22Rv1 (cell line): ENCODE measurements around the gene SFT2D1.

Experiments
- H3K27ac ChIP-seq: fragments of 450-650 bp; 2 replicates; pipeline ENCODE4 v1.5.1; 2017
- CTCF ChIP-seq: fragments of 450-650 bp; IDR thresholded peaks from 2 replicates; pipeline ENCODE4 v1.5.1; 2017; ENCODE audit warnings: mild to moderate bottlenecking
- ZFX ChIP-seq: fragments of 450-650 bp; IDR thresholded peaks from 2 replicates; pipeline ENCODE4 v1.6.1; 2017; ENCODE audit warnings: antibody characterized with exemption, borderline replicate concordance

Gene SFT2D1

DNA sequence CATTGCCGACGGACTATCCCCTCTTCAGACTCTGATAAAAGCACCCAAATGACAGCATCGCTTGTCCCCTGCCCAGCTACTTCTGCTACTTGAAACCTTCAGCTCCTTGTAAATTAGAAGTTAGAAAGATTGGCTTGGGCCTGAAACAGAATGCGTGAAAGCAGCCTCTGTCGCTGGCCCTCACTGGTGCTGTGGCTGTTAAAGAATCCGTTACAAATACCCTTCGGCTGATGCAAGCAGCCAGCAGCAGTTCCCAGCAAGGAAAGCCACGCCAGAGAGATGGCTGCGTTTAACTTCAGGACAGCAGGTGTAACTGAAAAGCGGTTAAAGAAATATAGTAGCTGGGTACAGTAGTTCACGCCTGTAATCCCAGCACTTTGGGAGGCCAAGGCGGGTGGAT is 31.7 kb downstream of the SFT2D1 start:
- no peak overlapping the region for H3K27ac ChIP-seq

DNA sequence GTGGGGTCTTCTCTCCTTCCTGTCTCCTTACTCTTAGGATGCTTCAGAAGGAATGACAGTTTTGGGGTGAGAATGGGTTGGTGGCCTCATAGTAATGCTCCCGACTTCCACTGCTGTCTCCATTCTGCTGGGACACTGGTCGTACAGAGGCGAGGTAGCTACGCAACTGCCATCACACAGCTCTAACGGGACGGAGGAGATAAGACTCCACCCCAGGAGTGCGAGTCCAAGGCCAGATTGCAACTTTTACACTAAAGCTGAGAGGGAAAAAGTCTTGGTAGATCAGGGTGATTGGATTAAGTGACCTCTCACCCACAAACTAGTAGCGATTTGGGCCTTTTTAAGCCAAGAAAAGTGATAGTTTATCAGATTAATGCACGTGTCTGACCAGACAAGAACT is 32.4 kb downstream of the SFT2D1 start:
- H3K27ac ChIP-seq: no peak overlapping the region
- TF ChIP-seq CTCF: no peak
- TF ChIP-seq ZFX: no peak

More for the DNA sequence above, 31.7 kb downstream of the SFT2D1 start:
- TF ChIP-seq CTCF (no peak), ZFX (no peak)

DNA sequence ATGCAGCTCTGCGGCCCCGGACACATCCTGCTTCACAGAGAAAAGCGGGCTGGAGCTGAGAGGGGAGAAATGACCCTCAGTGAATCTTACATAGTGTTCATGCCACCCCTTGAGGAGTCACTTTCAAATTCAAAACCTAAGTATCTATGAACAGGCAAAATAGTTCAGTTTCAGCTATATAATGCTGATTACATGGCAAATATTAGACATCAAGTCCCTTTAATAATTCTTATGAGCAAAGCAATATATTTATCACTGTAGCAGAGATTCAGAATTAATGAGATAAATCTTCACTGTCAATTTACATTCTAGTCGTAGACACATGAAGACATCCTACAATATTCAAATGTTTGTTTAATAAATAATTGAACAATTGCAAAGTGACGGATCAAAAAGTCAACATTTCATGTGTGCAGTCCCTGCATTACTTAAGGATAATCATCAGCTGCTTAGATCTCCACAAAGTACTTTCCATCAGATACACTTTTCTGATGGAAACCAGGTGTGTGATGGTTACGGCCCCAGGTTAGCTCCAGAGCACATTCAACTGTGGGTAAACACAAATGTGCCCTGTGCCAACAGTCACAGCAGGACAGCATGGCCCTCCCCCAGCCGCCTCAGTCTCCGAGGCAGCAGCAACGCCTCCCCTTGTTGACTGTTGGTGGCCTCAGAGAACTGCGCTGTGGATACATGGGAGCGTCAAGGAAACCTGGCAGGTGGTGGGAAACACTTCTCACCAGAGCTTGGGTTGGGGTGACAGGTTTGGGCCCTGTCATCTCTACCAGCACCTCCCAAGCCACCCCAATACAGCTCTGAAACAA is 33.4 kb downstream of the SFT2D1 start:
- H3K27ac ChIP-seq: no peak overlapping the region
- no peak for TF ChIP-seq ZFX
- no peak for TF ChIP-seq CTCF

- no peak within 1 kb of the TSS for H3K27ac ChIP-seq
- no peak for TF ChIP-seq ZFX
- no peak for TF ChIP-seq CTCF
These were observed 34.1 kb downstream of the SFT2D1 start, which contains the start of gene PRR18 for GRCh38 chr6:166308033-166308768. Gene PRR18 (minus strand): TSS chr6:166308392. CDS start chr6:166308142, 250 bp downstream.

DNA sequence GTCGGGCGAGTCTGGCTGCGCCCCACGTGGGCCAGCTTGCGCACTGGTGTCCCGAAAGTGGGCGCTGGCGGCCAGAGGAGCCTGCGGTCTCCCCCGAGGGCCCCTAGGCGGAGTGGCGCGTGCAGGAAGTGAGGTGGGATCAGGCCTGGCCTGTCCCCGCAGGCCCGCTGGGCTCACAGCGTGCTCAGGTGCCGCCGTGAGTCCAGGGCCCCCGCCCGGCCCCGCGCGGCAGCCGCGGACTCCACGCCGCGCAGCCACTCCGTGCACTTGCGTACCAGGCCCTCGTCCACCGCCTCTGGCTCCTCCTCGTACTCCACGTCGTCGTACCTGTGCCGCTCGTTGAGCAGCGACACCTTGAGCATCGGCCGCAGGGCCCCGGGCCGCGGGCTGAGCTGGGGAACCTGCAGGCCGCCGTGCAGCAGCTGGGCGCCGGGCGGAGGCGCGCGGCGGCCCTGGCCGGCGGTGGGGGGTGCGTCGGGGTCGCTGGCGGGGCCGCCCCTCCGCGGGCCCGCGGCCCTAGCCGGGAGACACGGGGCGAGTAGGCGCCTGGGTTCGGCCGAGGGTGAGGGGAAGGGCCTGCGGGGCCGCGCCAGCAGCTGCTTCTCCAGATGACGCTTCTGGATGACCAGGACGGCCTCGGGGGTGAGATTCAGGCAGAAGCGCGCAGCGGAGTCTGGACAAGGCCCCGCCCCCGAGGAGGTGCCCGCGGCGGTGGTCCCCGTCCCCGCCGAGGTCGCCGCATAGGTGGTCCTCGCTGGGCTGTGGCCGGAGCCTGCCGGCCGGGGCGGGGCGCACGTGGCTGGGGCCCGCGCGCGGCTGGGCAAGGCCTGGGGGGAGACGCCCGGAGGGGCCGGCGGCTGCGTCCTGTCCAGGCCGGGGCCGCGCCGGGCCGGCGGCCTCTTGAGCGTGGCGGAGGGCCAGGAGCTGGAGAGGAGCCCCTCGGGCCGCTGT is 35.0 kb downstream of the SFT2D1 start:
- H3K27ac ChIP-seq: no peak overlapping the region
- TF ChIP-seq ZFX (no peak), CTCF (no peak)

DNA sequence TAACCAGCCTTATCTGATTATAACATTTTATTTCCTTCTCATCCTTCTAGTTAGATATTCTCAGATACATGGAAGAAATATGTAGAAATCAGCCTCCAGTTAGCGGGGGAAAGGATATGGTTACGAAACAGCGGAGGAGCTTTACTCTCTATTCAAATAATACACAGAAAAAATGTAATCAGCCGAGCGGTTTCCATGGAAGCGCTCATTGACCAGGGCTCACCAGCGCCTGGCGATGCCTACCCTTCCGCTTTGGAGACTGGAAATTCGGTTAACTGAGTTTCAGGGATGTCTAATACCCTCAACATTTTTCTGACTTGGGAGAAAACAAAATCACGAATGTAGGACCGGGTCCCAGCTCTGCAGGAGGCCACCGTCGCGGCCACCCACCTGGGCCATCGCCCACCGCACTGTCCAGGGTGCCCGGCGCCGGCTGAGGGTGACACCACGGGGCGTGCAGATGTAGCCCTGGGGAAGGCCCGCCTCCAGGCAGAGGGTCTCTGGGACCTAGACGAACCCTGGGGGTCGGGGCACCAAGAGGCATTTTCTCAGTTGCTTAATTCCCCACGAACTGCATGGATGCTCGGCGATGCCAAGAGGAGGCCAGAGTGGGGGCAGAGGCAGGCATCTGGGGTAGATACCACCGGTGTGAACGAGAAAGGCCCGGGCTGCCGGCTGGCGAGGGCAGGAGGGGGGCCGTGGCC is 35.8 kb downstream of the SFT2D1 start:
- TF ChIP-seq ZFX: no peak
- no peak for TF ChIP-seq CTCF
- no peak overlapping the region for H3K27ac ChIP-seq
